ENCODE data around the gene IFIT3. TPM values are rescaled to one million over a fixed set of nuclear protein-coding genes. Genes with fewer than 3 reads are reported as not detected.
A peak's percentile ranks its signal among the peaks of the same experiment; 100 is the strongest.
"Not testable (repeated sequence)": the region's sequence is repeated elsewhere in the genome, so short reads cannot be mapped to it uniquely, and the experiment has no call there.

IFIT3 gene
- total RNA-seq = 23.4 TPM
- 11.2 TPM for polyA plus RNA-seq

- H3K4me1 ChIP-seq (ENCODE audit: insufficient read depth) = no peaks in the 10 kb centered on the region
- H3K36me3 ChIP-seq (ENCODE audit: insufficient read depth) = no peaks in the 10 kb centered on the region
- DNase-seq (ENCODE audit: extremely low spot score) = peak; percentile 75
- H3K27ac ChIP-seq (ENCODE audit: low read depth) = peak within 1 kb of the TSS; percentile 89
- H3K4me3 ChIP-seq (ENCODE audit: low read depth, low read length) = peak within 1 kb of the TSS; percentile 55
- WGBS = 2% methylated on average over 7 of the region's 7 CpGs
Measured at GRCh38 chr10:89327803-89328441, at the start of gene IFIT3. Gene IFIT3 (plus strand): TSS chr10:89327997. CDS start chr10:89328074, 77 bp downstream.

GRCh38 chr10:89278034-89278535 lies 49.7 kb upstream of the IFIT3 start:
- peak overlapping the region; percentile 89 for H3K27ac ChIP-seq (ENCODE audit: low read depth)
- H3K4me3 ChIP-seq (ENCODE audit: low read depth, low read length) = no peak overlapping the region
- H3K4me1 ChIP-seq (ENCODE audit: insufficient read depth) = peaks cover 1% of the 10 kb centered on the region
- WGBS = 12% methylated on average over 1 of the region's 1 CpG
- H3K36me3 ChIP-seq (ENCODE audit: insufficient read depth) = no peaks in the 10 kb centered on the region
- DNase-seq (ENCODE audit: extremely low spot score) = peak; percentile 80

- DNase-seq (ENCODE audit: extremely low spot score) = no peak
- peaks cover 1% of the 10 kb centered on the region for H3K4me1 ChIP-seq (ENCODE audit: insufficient read depth)
Measured at GRCh38 chr10:89278900-89279392, 48.9 kb upstream of the IFIT3 start.

GRCh38 chr10:89279421-89279869 lies 48.4 kb upstream of the IFIT3 start:
- Histone ChIP-seq H3K27ac (ENCODE audit: low read depth) (no peak overlapping the region), H3K4me3 (ENCODE audit: low read depth, low read length) (no peak overlapping the region), H3K4me1 (ENCODE audit: insufficient read depth) (peaks cover 1% of the 10 kb centered on the region), H3K36me3 (ENCODE audit: insufficient read depth) (no peaks in the 10 kb centered on the region)
- DNase-seq (ENCODE audit: extremely low spot score) = no peak
- 51% methylated on average over 1 of the region's 1 CpG for WGBS

More at GRCh38 chr10:89278900-89279392, 48.9 kb upstream of the IFIT3 start:
- H3K27ac ChIP-seq (ENCODE audit: low read depth) = peak overlapping the region; percentile 52
- H3K36me3 ChIP-seq (ENCODE audit: insufficient read depth) = no peaks in the 10 kb centered on the region
- H3K4me3 ChIP-seq (ENCODE audit: low read depth, low read length) = no peak overlapping the region

GRCh38 chr10:89280508-89280907 lies 47.3 kb upstream of the IFIT3 start:
- Histone ChIP-seq H3K4me1 (ENCODE audit: insufficient read depth) (no peaks in the 10 kb centered on the region), H3K36me3 (ENCODE audit: insufficient read depth) (no peaks in the 10 kb centered on the region), H3K4me3 (ENCODE audit: low read depth, low read length) (no peak overlapping the region), H3K27ac (ENCODE audit: low read depth) (no peak overlapping the region)
- DNase-seq (ENCODE audit: extremely low spot score) = no peak
- WGBS = 78% methylated on average over 3 of the region's 3 CpGs

- no peak for DNase-seq (ENCODE audit: extremely low spot score)
- H3K4me1 ChIP-seq (ENCODE audit: insufficient read depth) = no peaks in the 10 kb centered on the region
- WGBS = 66% methylated on average over 4 of the region's 4 CpGs
- no peak overlapping the region for H3K4me3 ChIP-seq (ENCODE audit: low read depth, low read length)
- H3K27ac ChIP-seq (ENCODE audit: low read depth) = no peak overlapping the region
- no peaks in the 10 kb centered on the region for H3K36me3 ChIP-seq (ENCODE audit: insufficient read depth)
Measured at GRCh38 chr10:89281606-89282395, 46.0 kb upstream of the IFIT3 start.

GRCh38 chr10:89283025-89283935 lies 44.5 kb upstream of the IFIT3 start:
- Histone ChIP-seq H3K36me3 (ENCODE audit: insufficient read depth) (no peaks in the 10 kb centered on the region), H3K4me3 (ENCODE audit: low read depth, low read length) (no peak overlapping the region), H3K27ac (ENCODE audit: low read depth) (peak overlapping the region; percentile 75), H3K4me1 (ENCODE audit: insufficient read depth) (no peaks in the 10 kb centered on the region)
- 20% methylated on average over 6 of the region's 6 CpGs for WGBS
- DNase-seq (ENCODE audit: extremely low spot score) = no peak

GRCh38 chr10:89283936-89284475 lies 43.8 kb upstream of the IFIT3 start:
- H3K36me3 ChIP-seq (ENCODE audit: insufficient read depth) = no peaks in the 10 kb centered on the region
- peak overlapping the region; percentile 75 for H3K27ac ChIP-seq (ENCODE audit: low read depth)
- no peaks in the 10 kb centered on the region for H3K4me1 ChIP-seq (ENCODE audit: insufficient read depth)
- no peak overlapping the region for H3K4me3 ChIP-seq (ENCODE audit: low read depth, low read length)
- DNase-seq (ENCODE audit: extremely low spot score) = no peak
- WGBS = 10% methylated on average over 4 of the region's 4 CpGs

GRCh38 chr10:89284711-89285110 lies 43.1 kb upstream of the IFIT3 start:
- not testable (repeated sequence) for H3K27ac ChIP-seq (ENCODE audit: low read depth); H3K4me1 ChIP-seq (ENCODE audit: insufficient read depth); H3K4me3 ChIP-seq (ENCODE audit: low read depth, low read length); DNase-seq (ENCODE audit: extremely low spot score); H3K36me3 ChIP-seq (ENCODE audit: insufficient read depth)
- WGBS = 82% methylated on average over 6 of the region's 6 CpGs

GRCh38 chr10:89285303-89285702 lies 42.5 kb upstream of the IFIT3 start:
- not testable (repeated sequence) for H3K4me1 ChIP-seq (ENCODE audit: insufficient read depth); H3K4me3 ChIP-seq (ENCODE audit: low read depth, low read length); H3K27ac ChIP-seq (ENCODE audit: low read depth); H3K36me3 ChIP-seq (ENCODE audit: insufficient read depth); DNase-seq (ENCODE audit: extremely low spot score)
- 55% methylated on average over 4 of the region's 4 CpGs for WGBS

- Histone ChIP-seq H3K27ac (ENCODE audit: low read depth) (no peak overlapping the region), H3K4me1 (ENCODE audit: insufficient read depth) (no peaks in the 10 kb centered on the region), H3K36me3 (ENCODE audit: insufficient read depth) (no peaks in the 10 kb centered on the region), H3K4me3 (ENCODE audit: low read depth, low read length) (no peak overlapping the region)
- WGBS = 90% methylated on average over 3 of the region's 3 CpGs
- no peak for DNase-seq (ENCODE audit: extremely low spot score)
Measured at GRCh38 chr10:89294721-89295239, 33.0 kb upstream of the IFIT3 start.

GRCh38 chr10:89295597-89295996 lies 32.2 kb upstream of the IFIT3 start:
- no peak overlapping the region for H3K4me3 ChIP-seq (ENCODE audit: low read depth, low read length)
- 57% methylated on average over 1 of the region's 1 CpG for WGBS

GRCh38 chr10:89296220-89296648 lies 31.6 kb upstream of the IFIT3 start:
- H3K36me3 ChIP-seq (ENCODE audit: insufficient read depth) = no peaks in the 10 kb centered on the region
- no peaks in the 10 kb centered on the region for H3K4me1 ChIP-seq (ENCODE audit: insufficient read depth)
- no peak overlapping the region for H3K4me3 ChIP-seq (ENCODE audit: low read depth, low read length)
- DNase-seq (ENCODE audit: extremely low spot score) = no peak
- 37% methylated on average over 5 of the region's 5 CpGs for WGBS
- no peak overlapping the region for H3K27ac ChIP-seq (ENCODE audit: low read depth)

More at GRCh38 chr10:89295597-89295996, 32.2 kb upstream of the IFIT3 start:
- Histone ChIP-seq H3K27ac (ENCODE audit: low read depth) (no peak overlapping the region), H3K36me3 (ENCODE audit: insufficient read depth) (no peaks in the 10 kb centered on the region), H3K4me1 (ENCODE audit: insufficient read depth) (no peaks in the 10 kb centered on the region)
- no peak for DNase-seq (ENCODE audit: extremely low spot score)

Data from urinary bladder (tissue), 4 donors.